NCI-H774 (cell line): ENCODE results near the gene CES1.
A peak's percentile ranks its signal among the peaks of the same experiment; 100 is the strongest.
"Not testable (repeated sequence)": the region's sequence is repeated elsewhere in the genome, so short reads cannot be mapped to it uniquely, and the experiment has no call there.

Source experiments
- DNase-seq: peaks from one replicate; lab custom pipeline; 2025; lab: John Stamatoyannopoulos, UW

The CES1 gene

DNA sequence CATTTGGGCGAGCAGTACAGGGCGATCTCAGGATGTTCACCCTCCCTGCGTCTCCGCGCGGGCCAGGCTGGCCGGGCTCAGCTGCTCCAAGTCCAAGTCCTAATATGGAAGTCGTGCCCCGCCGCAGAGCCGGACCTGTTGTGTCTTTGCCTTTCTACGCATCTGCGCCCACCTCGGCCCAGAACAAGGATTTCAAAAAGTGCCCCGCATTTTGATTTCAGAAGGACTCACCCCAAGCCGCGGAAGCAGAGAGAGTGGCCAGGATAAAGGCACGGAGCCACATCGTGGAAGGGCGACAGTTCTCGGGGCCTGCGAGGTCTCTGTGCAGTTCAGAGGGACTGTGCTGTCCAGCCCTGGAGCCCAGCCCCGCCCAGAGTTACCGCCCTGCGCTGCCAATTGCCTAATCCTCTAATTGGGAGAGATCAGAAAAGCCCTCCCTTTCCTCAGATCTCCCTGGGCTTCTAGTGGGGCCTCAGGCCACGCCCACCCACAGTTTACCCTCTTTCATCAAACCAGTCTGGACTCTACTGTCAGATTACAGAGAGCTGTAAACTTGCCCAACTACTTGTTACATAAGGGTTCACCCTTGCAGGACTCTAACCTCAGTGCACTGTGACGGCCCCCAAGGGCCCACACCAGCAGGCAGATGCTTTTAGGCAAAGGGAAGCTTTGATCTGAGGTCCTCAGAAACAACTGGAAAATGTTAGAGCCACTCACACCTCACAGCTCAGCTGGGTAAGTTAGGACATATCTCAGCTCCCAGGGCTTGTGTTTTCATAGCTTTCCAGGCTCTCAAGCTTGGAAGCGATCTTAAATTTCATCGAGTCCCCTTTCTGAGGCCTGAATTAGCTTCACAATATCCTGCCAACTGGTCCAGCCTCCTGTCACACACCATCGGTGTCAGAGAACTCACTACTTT is at the start of gene CES1:
TSS of gene CES1 (minus strand) at position 324 of the 919 bp plus-strand sequence. CDS start at position 283, 41 bp downstream.
- DNase-seq = no peak

DNA sequence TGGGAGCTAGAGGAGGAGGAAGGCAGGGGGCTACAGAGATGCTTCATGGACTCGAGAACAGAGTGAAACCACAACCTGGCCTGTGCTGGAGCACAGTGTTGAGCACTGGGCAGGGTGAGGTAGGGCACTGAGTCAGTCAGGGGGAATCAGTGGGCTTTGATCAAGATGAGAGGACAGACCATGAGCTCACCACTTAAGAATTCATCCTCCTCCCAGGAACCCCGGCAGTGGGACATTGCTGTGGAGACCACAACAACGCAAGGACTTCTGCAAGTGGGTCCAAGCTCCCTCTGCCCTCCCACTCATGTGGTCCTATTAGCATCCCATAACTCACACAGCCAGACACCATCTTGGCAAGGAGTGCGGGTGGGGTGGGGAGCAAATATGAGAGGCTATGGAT is 44.0 kb upstream of the CES1 start:
- no peak for DNase-seq

DNA sequence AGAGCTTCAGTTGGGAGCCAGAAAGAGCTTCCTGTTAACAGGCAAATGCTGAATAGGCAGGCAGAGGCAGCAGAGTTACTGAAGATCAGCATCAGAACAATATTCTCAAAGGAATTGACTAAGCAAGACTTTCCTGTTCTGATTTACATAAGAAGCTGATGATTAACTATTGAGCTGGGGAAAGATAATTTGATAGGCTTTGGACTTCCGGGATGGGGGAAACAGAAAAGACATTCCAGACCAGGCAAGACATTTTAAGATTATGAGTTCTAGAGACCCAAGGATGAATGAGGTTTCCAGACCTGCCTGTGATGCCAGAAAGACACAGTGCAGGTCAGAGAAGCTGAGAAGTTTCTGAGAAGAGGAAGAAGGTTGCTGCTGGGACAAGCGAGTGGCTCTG is 42.4 kb upstream of the CES1 start, which contains the start of gene CES5A:
TSS of gene CES5A (minus strand) at position 101 of the 400 bp plus-strand sequence. CDS start 152 bp downstream, outside the sequence.
- no peak for DNase-seq

DNA sequence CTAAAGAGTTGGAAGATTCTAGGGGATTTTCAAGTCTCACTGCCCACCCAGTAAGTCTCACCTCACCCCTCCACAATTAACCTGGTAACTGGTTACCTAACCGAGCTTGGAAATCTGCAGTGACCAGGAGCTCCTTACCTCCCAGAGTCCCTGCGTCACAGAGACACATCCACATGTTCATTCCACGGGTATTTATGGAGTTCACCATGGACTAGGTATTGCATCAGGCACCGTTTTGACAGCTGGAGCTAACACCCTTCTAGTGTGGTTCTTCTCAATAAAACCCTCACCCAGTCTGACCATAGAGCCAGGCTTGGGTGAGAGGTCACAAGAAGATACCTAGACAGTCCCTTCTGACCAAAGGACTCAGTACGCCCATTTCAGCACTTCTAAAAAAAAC is 40.2 kb upstream of the CES1 start:
- no peak for DNase-seq

DNA sequence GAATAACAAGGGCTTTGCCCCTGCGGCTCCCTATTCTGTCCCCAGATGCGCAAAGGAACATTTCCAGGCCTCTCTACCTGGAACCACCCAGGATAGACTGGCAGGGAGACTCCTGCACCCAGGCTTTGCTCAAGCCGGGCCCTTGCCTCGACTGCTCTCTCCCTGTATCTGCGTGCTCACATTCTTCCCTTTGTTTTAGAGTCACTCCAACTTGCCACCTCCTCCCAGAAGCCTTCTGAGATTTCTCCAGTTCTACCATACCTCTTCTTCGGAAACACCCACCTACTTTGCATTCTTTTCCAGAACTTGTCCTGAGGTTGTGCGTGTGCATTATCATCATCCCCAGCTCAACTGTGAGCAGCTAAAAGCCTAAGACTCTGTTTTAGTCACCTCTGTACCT is 39.2 kb upstream of the CES1 start:
- DNase-seq = no peak

DNA sequence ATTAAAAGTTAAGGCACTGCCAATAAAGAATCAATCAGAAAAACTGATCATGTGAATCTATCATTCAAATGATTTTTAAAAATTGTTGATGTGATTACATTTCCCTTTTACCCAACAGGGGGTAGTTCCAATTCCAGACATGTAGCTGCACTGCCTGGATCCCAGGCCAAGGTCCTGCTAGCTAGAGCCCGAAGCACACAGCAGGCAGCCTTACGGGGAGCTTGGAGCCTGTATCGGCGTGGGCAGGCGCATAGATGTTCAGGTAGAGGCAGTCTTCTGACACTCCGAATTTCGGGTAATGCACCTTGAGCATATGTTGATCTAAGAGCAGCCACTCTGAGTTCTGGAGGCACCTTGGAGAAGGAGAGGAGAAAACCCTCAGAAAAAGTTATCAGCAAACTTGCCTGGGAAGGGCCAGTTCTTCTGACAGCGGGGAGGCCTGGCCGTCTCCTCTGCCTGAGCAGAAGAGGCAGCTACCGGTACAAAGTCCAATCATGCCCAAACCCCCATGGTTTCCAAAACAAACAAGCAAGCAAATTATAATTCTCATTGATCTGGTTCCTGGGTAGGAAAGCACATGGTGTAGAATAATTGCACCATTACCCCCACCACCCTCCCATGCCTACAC is 38.6 kb upstream of the CES1 start:
- no peak for DNase-seq

DNA sequence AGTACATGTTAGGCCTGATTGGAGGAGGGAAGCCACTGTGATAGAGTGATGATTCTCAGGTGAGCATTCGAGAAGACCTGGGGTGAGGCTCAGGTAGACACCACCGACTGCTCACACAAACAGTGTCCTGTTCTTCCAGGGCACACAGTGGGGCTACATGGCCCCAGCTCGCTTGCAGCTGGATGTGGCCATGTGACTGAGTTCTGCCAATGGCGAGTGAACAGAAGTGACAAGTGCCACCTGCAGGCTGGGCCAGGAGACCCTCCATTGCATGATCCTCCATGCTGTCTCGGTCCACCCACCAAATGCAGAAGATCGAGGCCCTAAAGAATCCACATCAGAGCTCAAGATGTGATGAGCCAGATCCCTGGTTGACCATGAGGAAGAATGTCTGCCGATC is 36.1 kb upstream of the CES1 start:
- no peak for DNase-seq

DNA sequence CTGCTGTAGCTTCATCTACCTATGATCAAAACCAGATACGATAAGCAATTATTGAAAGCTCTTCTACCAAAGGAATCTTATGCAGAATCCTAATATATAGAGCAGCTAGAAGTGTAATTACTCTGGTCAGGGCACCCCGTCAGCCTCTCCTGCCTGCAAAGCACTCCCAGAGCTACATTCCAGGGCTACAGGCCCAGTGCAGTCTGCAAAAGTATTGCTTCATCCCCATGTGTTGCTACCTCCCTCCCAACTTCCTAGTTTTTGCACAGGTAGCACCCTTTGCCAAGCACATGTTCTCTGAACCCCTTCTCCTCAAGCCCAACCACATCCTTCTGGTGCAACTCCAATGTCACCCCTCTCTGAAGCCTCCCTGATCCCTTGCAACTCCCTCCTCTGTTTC is 35.2 kb upstream of the CES1 start:
- no peak for DNase-seq

DNA sequence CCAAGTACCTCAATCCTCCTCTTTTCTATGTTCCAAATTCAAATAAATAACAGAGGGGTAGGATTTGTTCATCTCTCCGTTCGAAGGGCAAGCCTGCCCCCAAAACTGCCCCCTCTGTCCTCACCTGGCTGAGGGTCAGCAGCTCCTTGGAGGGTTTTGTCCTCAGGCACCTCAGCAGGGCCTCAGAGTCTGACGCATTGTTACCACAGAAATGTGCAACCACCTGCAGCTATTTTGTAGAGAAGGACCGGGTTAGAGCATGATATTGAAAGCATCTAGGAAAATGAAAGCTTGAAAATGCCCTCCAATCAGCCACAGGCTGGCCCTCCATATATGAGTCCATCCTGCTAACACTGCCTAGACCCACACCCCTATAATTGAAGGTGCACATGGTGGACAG is 28.4 kb upstream of the CES1 start:
- DNase-seq = no peak

DNA sequence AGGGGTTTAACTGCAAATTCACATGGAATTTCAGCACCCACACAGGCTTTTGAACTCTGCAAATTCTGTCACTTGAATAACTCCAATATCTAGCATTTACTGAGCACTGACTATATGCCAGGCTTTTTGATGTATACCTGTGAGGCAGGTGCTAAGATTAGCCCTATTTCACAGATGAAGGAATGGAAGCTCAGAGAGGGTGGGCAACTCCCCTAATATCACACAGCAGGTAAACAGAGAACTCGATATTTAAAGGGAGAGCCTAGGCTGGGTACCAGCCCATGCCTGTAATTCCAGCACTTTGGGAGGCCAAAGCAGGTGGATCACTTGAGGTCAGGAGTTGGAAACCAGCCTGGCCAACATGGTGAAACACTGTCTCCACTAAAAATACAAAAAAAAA is 24.8 kb upstream of the CES1 start:
- not testable (repeated sequence) for DNase-seq

DNA sequence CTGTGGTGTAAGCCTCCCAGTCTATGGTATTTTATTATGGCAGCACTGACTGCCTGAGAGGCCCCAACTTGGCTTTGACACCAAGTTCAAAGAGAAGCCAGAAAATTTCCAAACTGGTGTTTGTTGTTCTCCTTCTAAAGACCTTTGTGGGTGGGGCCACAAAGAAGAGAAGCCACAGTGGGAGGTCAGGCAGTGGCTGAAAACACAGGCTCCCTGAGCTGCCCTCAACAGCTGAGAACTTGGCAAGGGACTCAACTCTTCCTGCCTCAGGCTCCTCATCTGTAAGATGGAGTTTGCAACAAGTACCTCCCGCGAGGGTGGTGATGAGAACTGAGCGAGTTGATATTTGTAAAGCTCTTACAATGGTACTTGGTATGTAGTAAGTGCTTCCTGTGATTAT is 24.1 kb upstream of the CES1 start:
- no peak for DNase-seq

DNA sequence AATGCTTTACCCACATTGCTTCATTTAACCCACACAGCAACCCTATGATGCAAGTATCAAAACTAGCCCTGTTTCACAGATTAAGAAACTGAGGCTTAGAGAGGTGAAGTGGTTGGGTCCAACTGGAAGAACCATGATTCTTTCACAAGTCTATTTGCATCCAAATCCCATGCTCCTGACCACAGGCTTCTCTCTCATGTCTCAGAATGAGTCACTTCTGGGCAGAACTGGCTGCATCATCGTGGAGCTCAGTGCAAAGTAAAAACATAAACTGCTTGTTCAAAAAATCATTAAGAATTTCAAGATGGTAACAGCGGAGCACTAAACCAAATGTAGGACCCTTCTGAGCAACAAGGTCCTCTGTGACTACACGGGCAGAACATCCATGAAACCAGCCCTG is 20.2 kb upstream of the CES1 start:
- no peak for DNase-seq

DNA sequence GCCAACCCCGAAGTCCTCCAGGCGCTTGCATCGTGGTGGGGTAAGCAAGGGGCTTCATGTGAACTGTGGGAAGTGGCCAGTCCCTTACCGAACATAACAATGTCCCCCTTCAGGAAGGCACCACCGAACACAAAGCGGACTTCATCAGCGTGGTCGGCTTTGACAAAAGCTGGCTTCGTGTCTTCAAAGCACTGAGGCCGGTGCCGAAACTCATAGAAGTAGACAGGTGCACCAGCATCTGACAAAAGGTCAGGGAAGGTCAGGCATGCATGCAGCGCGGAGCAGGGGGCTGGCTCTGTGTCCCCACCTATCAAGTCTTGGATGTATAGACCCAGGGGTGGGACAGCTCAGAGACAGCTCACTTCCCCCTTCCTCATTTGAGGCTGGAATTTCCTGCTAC is 16.6 kb upstream of the CES1 start:
- DNase-seq = no peak

DNA sequence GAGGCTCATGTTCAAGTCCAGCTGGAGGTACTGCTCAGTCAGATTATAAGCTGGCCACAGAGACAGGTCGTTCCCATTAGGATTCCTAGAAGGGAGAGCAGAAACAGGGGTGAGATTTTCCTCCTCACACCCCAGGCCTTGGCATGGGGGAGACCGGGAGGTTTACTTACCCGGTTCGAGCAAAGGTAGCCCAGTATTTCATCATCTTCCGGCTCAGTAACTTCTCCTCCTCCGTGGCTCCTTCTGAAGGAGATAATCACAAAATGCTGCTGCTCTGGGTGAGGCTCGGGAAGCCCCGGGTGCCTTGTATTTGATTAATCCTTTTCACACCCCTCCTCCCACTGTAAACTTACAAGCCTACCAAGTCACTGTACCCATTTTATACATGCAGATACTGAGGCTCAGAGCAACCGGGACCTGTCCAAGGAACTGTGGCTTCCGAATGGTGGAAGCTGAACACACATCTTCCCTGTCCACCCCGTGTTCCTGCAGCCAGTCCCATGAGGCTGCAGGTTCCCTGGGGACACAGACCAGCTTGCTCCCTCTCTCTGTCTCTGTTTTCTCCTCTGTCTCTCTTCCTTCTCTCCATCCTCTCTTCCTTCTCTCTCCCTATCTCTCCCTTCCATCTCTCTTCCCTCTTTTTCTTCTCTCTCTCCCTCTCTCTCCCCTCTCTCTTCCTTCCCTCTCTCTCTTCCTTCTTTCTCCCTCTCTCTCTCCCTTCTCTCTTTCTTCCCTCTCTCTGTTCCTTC is 13.9 kb upstream of the CES1 start:
- no peak for DNase-seq

DNA sequence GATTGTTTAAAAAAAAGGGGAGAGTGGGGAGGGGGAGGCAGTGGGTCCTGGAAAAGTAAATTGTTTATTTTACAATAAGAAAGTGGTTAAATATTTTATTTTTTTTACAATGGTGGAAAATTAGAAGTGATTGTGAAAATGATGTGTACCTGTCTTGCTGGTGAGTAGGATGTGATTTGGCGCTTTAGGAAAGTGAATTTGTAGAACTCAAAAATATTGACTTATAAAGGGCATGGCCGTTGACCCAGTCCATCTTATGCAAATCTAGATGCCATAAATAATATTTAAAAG is 10.2 kb upstream of the CES1 start:
- DNase-seq = no peak

DNA sequence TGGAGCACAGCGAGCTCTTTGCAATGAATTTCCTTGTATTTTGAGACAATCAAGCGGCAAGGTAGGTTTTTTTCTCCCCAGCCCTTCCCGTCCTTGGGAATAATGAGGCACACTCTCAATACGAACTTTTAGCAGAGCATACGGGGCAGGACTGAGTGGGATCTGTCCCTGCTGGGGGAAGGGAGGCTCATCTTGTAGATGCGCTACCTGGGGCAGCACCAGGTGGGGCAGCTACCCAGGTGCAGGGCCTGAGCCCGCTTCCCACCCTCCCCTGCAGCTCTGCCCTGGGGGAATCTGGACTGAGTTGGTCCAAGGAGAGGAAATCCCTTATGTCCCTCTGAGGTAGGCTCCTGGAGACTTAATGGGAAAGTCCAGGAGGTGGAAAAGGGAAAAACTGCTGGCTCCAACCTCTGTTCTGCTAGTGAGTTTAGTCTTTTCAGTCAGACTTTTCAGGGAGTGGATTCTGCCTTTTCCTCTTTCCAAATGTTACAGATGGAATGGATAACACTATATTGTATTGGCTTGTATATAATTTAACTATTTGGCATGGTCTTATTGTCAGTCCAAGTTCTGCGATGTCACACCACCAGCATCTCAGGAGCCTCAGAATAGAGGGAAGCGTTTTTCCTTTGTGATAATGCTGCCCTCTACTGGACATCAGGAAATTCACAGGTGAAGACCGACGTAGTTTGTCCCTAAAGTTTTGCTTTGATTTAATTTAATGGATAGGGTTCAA is 9.6 kb upstream of the CES1 start:
- DNase-seq = peak; percentile 10

DNA sequence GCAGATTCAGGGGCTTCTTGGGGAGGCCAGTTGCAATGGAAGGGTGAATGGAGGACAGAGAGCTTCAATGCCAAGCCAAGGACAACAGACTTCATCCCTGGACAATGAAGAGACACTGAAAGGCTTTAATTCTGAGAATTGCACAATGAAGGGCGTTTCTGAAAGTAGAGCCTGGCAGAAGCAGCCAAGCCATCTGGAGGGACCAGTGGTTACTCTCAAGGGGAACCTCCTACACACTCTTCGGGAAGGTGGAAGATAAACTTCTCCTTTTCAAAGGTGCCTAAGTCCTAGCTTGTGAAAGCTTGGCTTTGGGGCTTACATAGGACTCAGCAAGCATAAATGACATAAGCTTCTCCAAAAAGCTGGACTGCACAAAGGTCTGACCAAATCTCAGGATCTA is 6.2 kb upstream of the CES1 start:
- no peak for DNase-seq

DNA sequence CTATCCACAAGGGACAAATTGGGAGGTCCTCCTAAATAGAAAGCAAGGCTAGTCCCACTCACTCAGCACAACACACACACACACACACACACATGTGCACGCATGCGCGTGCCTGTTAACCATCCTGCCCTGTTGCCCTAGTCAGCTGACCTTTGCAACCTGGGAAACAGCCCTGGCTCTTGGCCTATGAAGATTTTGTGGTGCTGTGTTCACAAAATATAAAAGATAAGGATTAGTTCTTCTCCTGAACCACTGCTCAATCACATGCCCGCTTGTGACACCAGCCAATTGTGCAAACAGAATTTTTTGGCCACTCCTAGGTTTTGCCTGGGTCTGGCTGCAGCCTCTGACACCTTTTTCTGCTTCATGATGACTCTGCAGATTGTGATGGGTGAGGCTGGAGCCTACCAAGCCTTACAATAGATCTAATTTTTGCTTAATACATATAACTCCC is 3.3 kb upstream of the CES1 start:
- no peak for DNase-seq

DNA sequence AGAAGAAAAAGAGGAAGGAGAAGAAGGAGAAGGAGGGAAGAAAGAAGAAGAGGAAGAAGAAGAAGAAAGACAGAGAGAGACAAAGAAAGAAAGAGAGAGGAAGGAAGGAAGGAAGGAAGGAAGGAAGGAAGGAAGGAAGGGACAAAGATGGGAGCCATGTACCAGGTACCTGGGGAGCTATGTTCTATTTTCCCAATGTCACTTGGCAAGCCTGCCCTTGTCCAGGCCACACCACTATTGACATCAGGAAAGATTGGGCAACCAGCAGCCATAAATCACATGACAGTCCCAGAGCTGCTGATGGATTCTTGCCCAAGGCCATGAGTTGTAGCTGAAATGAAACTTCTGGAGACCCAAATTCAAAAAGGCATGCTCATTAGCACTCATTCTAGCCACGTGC is 2.7 kb upstream of the CES1 start:
- DNase-seq = no peak

DNA sequence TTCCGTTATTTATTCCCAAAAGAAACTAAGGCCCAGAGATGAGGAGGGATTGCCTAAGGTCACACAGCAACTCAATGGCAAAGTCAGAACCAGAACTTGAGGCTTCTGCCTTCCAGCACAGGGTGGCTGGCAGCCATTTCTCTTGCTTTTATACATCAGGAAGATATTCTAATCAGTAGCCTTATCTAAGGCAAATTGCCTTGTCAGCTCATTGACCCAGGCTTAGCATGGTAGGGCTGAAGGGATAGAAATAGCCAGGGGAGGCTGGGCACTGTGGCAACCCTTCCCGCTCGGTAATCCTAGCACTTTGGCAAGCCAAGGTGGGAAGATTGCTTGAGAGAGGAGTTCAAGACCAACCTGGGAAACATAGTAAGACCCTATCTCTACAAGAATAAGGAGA is 2.3 kb upstream of the CES1 start:
- not testable (repeated sequence) for DNase-seq

DNA sequence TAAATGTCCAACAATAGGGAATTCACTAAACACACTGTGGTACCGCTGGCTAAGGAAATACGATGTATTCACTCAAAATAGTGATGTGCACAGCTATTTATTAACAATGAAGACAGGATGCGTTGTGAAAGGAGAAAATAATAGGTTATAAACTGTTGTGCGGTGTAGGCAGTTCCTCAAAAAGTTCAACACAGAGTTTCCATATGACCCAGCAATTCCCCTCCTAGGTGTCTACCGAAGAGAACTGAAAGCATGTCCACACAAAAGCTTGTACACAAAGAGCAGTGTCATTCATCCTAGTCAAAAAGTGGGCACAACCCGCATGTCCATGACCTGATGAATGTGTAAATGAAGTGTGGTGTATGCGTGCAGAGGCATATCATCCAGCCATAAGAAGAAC is 1.2 kb upstream of the CES1 start:
- no peak for DNase-seq

DNA sequence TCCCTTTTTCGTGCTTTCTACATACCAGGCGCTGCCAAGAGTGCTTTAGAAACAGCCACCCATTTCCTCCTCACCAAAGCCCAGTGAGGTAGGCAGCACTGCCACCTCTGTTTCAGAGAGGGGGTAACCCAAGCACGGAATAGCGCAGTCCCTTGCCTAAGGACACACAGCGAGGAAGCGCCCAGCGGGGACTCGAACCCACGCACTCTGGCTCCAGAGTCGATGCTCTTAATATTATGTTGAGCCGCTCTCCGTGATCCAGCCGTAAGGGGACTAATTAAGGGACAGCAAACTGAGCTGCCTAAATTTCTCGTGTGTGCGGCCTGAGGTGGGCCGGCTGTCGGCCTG is 497 bp downstream of the CES1 start:
- DNase-seq = no peak
